Mammary epithelial cell (primary cell): ENCODE data around the gene TBRG4.

Source experiments
- CTCF ChIP-seq, 2 donors: IDR thresholded peaks in 1 of 2; conservative IDR thresholded peaks in 1 of 2; 2 replicates each; pipeline ENCODE4 v1.5.1; 2011 to 2012; ENCODE audit warnings: inconsistent platforms in 2 of 2, low read length in 2 of 2, mild to moderate bottlenecking in 2 of 2, control low read depth in 1 of 2, low read depth in 1 of 2; ENCODE audit not compliant: insufficient read depth in 1 of 2; ENCODE audit errors: extremely low read depth in 1 of 2
- EZH2 ChIP-seq: IDR thresholded peaks from 2 replicates; pipeline ENCODE4 v1.6.1; 2012; ENCODE audit warnings: low read length, inconsistent platforms, borderline replicate concordance

DNA sequence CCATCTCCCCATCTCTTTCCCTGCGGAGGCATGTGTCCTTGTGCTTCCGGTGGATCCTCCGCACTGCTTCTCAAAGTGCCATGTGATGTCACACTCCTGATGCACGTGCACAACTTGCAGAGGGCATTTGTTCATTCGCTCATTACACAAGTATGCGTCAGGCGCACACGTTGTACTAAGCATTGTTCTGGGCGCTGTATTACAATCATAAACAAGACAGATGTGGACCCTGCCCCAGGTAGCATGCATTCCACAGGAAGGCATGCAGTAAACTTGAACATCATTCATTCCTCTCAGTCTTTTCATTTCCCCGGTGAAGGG, 37.1 kb upstream of the TBRG4 start:
- no peak for TF ChIP-seq CTCF (conservative IDR thresholded peaks at IDR 0.05 in 1 of 2, IDR thresholded peaks at IDR 0.05 in 1 of 2; ENCODE audit: extremely low read depth in 1 of 2, insufficient read depth in 1 of 2, low read depth in 1 of 2, low read length in 2 of 2)
- TF ChIP-seq EZH2: no peak
